HG03097 (cell line): ENCODE measurements around the gene OASL.
"Not testable (repeated sequence)": the region's sequence is repeated elsewhere in the genome, so short reads cannot be mapped to it uniquely, and the experiment has no call there.

ENCODE experiments used
- ATAC-seq: cut with Tn5 transposase; IDR thresholded peaks from one replicate; pipeline ENCODE4 v1.9.1; 2021; ENCODE audit not compliant: unreplicated experiment, low FRiP score

The OASL gene

GRCh38 chr12:121060149-121061001, 21.3 kb upstream of the OASL start:
- peak; percentile 77 for ATAC-seq

- no peak for ATAC-seq
Measured at GRCh38 chr12:121059031-121059898, 20.2 kb upstream of the OASL start.

- no peak for ATAC-seq
Measured at GRCh38 chr12:121057794-121058193, 18.7 kb upstream of the OASL start.

DNA sequence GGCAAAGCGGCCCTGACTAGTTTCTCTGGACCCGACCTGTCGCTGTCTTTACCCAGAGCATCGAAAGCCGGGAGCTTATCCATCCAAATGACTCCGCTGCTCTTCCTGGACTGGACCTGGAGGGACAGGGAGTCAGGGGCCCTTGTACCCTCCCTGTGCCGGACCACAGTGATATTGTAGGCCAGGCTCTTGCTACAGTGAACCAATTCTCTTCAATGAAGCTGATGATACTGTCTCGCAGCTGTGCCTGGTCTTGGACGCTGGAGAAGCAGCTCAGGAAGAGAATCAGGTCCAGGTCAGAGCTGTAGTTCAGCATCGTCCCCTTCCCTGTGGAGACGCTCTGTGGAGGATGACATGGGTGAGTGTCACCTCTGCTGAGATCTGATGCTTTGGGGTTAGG, 14.7 kb upstream of the OASL start:
- ATAC-seq, result no peak

DNA sequence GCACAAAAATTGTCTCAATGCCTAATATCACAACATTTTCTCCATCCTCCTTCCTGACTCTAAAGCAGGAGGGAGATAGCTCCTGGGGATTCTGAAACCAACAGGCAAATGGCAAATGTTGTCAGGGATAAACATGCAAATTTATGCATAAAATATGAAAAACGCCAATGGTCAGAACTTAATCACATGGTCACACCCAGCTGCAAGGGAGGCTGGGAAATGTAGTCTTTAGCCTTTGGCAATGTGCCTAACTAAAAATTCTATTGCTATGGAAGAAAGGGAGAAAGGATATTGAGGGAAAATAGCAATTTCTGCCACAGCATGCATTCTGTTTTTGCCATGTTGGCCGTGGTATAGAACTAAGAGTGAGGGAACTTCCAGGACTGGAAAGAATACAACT, 11.7 kb upstream of the OASL start:
- no peak for ATAC-seq

DNA sequence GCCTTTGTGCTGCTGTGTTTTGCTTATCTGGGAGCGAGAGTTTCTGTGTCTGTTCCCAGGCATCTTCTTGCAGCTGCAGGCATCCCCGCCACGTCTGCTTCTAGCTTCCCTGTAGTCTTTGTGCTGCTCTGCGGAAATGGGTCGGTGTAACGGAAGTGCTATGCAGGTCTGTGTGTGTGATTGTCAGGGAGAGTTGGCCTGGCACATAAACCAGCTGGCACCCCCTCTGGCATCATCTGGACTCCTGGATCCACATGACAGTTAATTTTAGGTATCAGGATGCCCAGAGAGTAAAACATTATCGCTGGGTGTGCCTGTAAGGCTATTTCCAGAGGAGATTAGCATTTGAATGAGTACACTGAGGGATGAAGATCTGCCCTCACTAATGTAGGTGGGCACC, 9.4 kb upstream of the OASL start:
- ATAC-seq, result no peak

- ATAC-seq, result not testable (repeated sequence)
Measured at GRCh38 chr12:121047400-121047799, 8.4 kb upstream of the OASL start.

- ATAC-seq, result no peak
Measured at GRCh38 chr12:121043067-121043466, 4.0 kb upstream of the OASL start.

DNA sequence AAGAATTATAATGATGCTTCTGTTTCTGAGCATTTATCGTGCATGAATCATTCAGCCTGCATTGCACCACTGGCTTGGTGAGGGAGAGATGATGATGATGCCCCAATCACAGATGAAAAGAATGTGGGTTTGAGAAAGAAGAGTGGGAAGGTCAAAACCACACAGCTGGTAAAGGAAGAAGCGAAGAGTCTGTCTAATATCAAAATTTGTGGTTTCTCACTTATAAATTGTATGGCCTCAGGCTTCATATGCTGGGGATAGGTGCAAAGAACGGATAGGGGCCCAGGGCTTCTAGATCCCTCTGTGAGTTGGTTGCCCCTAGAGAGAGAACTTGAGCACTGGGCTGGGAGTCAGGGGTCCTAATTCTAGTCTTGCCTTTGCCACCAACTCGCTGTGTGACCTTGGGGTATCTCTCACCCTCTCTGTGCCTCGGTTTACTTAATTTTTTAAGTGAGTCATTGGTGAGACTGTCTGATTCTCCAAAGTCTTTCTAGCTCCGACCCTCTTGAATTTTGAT, 2.2 kb downstream of the OASL start:
- ATAC-seq, result no peak

DNA sequence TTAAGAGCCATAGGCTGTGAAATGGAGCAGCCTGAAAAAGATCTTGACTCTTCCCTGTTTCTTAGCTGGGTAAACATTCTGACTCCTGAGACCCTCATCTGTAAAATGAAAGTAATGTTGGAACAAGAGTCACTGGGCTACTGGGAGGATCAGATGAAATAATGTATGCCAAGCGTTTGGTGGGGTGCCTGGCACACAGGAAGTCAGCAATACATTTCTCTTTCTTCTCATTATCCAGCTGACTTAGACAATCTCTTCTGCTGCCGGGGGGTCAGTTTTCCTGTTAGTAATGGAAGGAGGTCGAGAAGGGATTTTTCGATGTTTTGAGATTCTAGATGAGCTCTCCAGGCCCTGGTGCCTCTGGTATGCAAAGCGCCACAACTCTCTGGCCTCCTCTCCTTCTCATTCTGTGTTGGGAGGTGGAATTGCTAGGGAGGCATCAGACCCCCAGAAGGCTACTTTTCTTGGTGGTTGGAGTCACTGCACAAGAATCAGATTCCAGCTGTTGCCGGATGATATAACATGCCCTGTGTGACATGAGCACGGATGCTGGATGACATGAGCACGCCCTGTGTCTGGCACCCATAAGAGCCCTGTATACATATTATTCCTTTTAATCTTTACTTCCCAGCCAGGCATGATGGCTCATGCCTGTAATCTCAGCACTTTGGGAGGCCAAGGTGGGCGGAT, 4.3 kb downstream of the OASL start:
- no peak for ATAC-seq

DNA sequence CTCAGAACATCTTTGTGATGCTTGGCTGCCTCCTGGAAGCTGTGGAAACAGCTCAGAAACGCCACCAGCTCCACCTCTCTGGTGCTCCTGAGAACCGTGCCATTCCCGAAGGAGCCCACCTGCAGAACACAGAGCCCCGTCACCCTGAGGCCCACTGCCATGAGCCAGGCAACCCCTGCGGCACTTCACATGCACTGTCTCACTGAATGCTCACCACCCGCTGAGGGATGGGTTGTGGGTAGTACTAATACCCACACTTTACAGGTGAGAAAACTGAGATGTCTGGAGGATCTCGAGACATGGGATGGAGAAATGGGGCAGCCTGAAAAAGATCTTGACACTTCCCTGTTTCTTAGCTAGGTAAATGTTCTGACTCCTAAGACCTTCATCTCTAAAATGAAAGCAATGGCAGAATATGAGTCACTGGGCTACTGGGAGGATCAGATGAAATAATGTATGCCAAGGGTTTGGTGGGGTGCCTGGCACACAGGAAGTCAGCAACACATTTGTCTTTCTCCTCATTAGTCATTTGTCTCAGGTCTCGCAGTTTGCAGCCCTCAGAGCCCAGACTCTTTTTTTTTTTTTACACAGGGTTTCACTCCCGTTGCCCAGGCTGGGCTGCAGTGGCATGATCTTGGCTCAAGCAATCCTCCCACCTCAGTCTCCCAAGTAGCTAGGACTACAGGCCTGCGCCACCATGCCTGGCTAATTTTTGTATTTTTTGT, 5.3 kb downstream of the OASL start:
- no peak for ATAC-seq

- ATAC-seq, result no peak
Measured at GRCh38 chr12:121030576-121031212, 8.4 kb downstream of the OASL start.

DNA sequence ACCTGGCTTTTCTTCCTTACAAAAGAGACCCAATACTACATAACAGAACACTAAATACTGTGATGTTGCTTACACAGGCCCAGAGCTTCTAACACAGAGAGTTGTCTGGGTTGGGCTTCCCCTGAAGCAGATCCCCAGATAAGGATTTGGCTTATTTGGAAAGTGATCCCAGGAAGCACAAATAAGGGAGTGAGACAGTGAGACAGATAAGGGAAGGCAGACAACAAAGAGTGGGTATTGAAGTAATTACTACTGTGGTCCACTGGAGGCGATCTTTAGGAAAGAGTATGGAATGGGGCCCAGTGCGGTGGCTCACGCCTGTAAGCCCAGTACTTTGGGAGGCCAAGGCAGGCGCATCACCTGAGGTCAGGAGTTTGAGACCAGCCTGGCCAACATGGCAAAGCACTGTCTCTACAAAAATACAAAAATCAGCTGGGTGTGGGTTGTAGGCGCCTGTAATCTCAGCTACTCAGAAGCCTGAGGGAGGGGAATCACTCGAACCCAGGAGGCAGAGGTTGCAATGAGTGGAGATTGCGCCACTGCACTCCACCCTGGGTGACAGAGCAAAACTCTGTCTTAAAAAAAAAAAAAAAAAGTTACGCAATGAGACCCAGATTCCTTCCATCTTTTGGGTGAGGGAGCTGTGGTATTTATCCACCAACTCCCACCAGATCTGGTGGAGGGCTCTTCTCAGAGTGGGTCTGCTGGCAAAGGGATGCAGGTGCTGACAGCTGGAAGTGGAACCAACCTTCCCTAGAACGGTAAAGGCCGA, 12.6 kb downstream of the OASL start:
- ATAC-seq, result no peak

- ATAC-seq, result no peak
Measured at GRCh38 chr12:121025442-121026226, 13.4 kb downstream of the OASL start.

- no peak for ATAC-seq
Measured at GRCh38 chr12:121023799-121024198, 15.2 kb downstream of the OASL start.

- no peak for ATAC-seq
Measured at GRCh38 chr12:121022713-121023112, 16.3 kb downstream of the OASL start.

DNA sequence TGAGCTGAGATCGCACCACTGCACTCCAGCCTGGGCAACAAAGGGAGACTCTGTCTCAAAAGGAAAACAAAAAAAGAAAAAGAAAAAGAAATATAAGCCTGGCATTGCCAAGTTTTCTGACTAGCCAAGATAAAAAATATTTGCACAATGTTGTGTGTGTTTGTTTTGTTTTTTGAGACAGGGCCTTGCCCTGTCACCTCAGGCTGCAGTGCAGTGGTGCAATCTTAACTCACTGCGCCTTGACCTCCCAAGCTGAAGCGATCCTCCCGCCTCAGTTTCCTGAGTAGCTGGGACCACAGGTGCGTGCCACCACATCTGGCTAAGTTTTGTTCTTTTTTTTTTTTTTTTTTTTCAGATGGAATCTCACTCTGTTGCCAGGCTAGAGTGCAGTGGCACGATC, 17.3 kb downstream of the OASL start:
- no peak for ATAC-seq
